Trophoblast cell (in vitro differentiated cells and primary cell): ENCODE results near the gene COX7A2L.

Experiments used
- DNase-seq, 2 donors: peaks; one replicate each; pipeline ENCODE4 v3.0.0-alpha.2; 2016
- H2AFZ ChIP-seq: 2 replicates; pipeline ENCODE4 v1.6.1; 2013; ENCODE audit warnings: low read length, moderate library complexity, mild to moderate bottlenecking; ENCODE audit not compliant: insufficient read depth, poor library complexity
- H2AK5ac ChIP-seq: 2 replicates; pipeline ENCODE4 v1.6.1; 2013; ENCODE audit warnings: mild to moderate bottlenecking, low read length
- H2BK120ac ChIP-seq: 2 replicates; pipeline ENCODE4 v1.6.1; 2013; ENCODE audit warnings: low read length, mild to moderate bottlenecking, moderate library complexity; ENCODE audit not compliant: insufficient read depth, poor library complexity
- H2BK12ac ChIP-seq: 2 replicates; pipeline ENCODE4 v1.6.1; 2013; ENCODE audit warnings: mild to moderate bottlenecking, low read length, moderate library complexity
- H2BK5ac ChIP-seq: 2 replicates; pipeline ENCODE4 v1.6.1; 2013; ENCODE audit warnings: low read length, low read depth, moderate library complexity, mild to moderate bottlenecking; ENCODE audit not compliant: poor library complexity
- H3K14ac ChIP-seq: 2 replicates; pipeline ENCODE4 v1.6.1; 2013; ENCODE audit warnings: mild to moderate bottlenecking, low read length
- H3K18ac ChIP-seq: 2 replicates; pipeline ENCODE4 v1.6.1; 2013; ENCODE audit warnings: mild to moderate bottlenecking, low read length
- H3K23ac ChIP-seq: 2 replicates; pipeline ENCODE4 v1.6.1; 2013; ENCODE audit warnings: low read length
- H3K27ac ChIP-seq: 2 replicates; pipeline ENCODE4 v1.5.1; 2013; ENCODE audit warnings: low read depth, mild to moderate bottlenecking, inconsistent platforms, low read length, moderate library complexity
- H3K27me3 ChIP-seq: 2 replicates; pipeline ENCODE4 v1.6.1; 2013; ENCODE audit warnings: inconsistent platforms, mild to moderate bottlenecking, low read length, moderate library complexity; ENCODE audit not compliant: insufficient read depth
- H3K36me3 ChIP-seq, 2 experiments: 1 replicate in 1 of 2; 2 replicates in 1 of 2; pipeline ENCODE4 v1.6.1; 2013; ENCODE audit warnings: low read length in 2 of 2, mild to moderate bottlenecking in 2 of 2, moderate library complexity in 1 of 2; ENCODE audit not compliant: insufficient read depth in 2 of 2, control insufficient read depth in 1 of 2
- H3K4ac ChIP-seq: 2 replicates; pipeline ENCODE4 v1.6.1; 2013; ENCODE audit warnings: low read depth, mild to moderate bottlenecking, low read length, moderate library complexity
- H3K4me1 ChIP-seq, 2 experiments: 1 replicate in 1 of 2; 2 replicates in 1 of 2; pipeline ENCODE4 v1.6.1; 2013; ENCODE audit warnings: low read length in 2 of 2, mild to moderate bottlenecking in 2 of 2, moderate library complexity in 1 of 2; ENCODE audit not compliant: insufficient read depth in 2 of 2, control insufficient read depth in 1 of 2
- H3K4me2 ChIP-seq: 2 replicates; pipeline ENCODE4 v1.6.1; 2013; ENCODE audit warnings: inconsistent platforms, mild to moderate bottlenecking, low read length, moderate library complexity
- H3K4me3 ChIP-seq: 2 replicates; pipeline ENCODE4 v1.5.1; 2013; ENCODE audit warnings: mild to moderate bottlenecking, low read depth, low read length, inconsistent platforms
- H3K79me1 ChIP-seq: one replicate; pipeline ENCODE4 v1.6.1; 2013; ENCODE audit warnings: low read length
- H3K79me2 ChIP-seq: 2 replicates; pipeline ENCODE4 v1.6.1; 2013; ENCODE audit warnings: low read length, mild to moderate bottlenecking; ENCODE audit not compliant: control insufficient read depth, insufficient read depth, poor library complexity
- H3K9ac ChIP-seq: 2 replicates; pipeline ENCODE4 v1.6.1; 2013; ENCODE audit warnings: mild to moderate bottlenecking, low read length
- H3K9me3 ChIP-seq: 2 replicates; pipeline ENCODE4 v1.6.1; 2013; ENCODE audit warnings: low read depth, mild to moderate bottlenecking, control low read depth, inconsistent platforms, low read length; ENCODE audit not compliant: insufficient read depth
- H4K12ac ChIP-seq: 2 replicates; pipeline ENCODE4 v1.6.1; 2013; ENCODE audit warnings: low read depth, mild to moderate bottlenecking, low read length, moderate library complexity
- H4K8ac ChIP-seq: 2 replicates; pipeline ENCODE4 v1.6.1; 2013; ENCODE audit warnings: low read depth, mild to moderate bottlenecking, low read length, moderate library complexity
- H4K91ac ChIP-seq: one replicate; pipeline ENCODE4 v1.6.1; 2013; ENCODE audit warnings: low read depth, mild to moderate bottlenecking, low read length, moderate library complexity
- WGBS: extraction: QIAGEN DNeasy Blood & Tissue Kit; methylation state at CpG from one replicate; pipeline ENCODE4 v1.1.7; 2013; ENCODE audit warnings: missing lambda C conversion rate; ENCODE audit not compliant: insufficient read length, insufficient coverage; ENCODE audit errors: extremely low coverage; 5-methylcytosine and 5-hydroxymethylcytosine counted together

Gene COX7A2L

GRCh38 chr2:42324949-42325348 lies 36.1 kb downstream of the COX7A2L start:
- H3K23ac ChIP-seq, result no peak overlapping the region
- H3K36me3 ChIP-seq, result peaks cover 6 to 9% of the 10 kb centered on the region in 2 experiments
- no peaks in the 10 kb centered on the region for H3K27me3 ChIP-seq
- H4K12ac ChIP-seq, result no peak overlapping the region
- H2BK5ac ChIP-seq, result no peak overlapping the region
- H3K4me3 ChIP-seq, result no peak overlapping the region
- no peak overlapping the region for H2AFZ ChIP-seq
- H3K9ac ChIP-seq, result no peak overlapping the region
- DNase-seq, result no peak
- H3K14ac ChIP-seq, result no peak overlapping the region
- peaks cover under 1% of the 10 kb centered on the region for H3K9me3 ChIP-seq
- no peak overlapping the region for H3K4me2 ChIP-seq
- no peaks in the 10 kb centered on the region for H3K79me1 ChIP-seq
- no peak overlapping the region for H2BK120ac ChIP-seq
- H3K79me2 ChIP-seq, result no peaks in the 10 kb centered on the region
- H4K91ac ChIP-seq, result no peak overlapping the region
- no peak overlapping the region for H2AK5ac ChIP-seq
- H3K27ac ChIP-seq, result no peak overlapping the region
- H4K8ac ChIP-seq, result no peak overlapping the region
- H3K4ac ChIP-seq, result no peak overlapping the region
- WGBS, result no CpG with 5 or more reads among the region's 2 CpGs
- H3K4me1 ChIP-seq, result no peaks in the 10 kb centered on the region
- no peak overlapping the region for H3K18ac ChIP-seq
- H2BK12ac ChIP-seq, result no peak overlapping the region

- Histone ChIP-seq H3K23ac (no peak overlapping the region), H3K9ac (no peak overlapping the region), H3K79me2 (no peaks in the 10 kb centered on the region), H4K8ac (no peak overlapping the region), H4K12ac (no peak overlapping the region), H3K27ac (no peak overlapping the region), H3K14ac (no peak overlapping the region), H3K18ac (no peak overlapping the region), H2BK120ac (no peak overlapping the region), H3K4ac (no peak overlapping the region), H2BK5ac (no peak overlapping the region), H4K91ac (no peak overlapping the region), H3K79me1 (no peaks in the 10 kb centered on the region), H2AK5ac (no peak overlapping the region), H3K4me1 (no peaks in the 10 kb centered on the region), H2AFZ (no peak overlapping the region), H3K4me3 (no peak overlapping the region), H2BK12ac (no peak overlapping the region), H3K27me3 (no peaks in the 10 kb centered on the region), H3K9me3 (no peaks in the 10 kb centered on the region), H3K4me2 (no peak overlapping the region), H3K36me3 (peaks cover 4 to 5% of the 10 kb centered on the region in 2 experiments)
- no peak for DNase-seq
- WGBS, result no CpG with 5 or more reads among the region's 4 CpGs
Measured at GRCh38 chr2:42324244-42324643, 36.8 kb downstream of the COX7A2L start.

- no peak overlapping the region for H4K8ac ChIP-seq
- no peak overlapping the region for H2AFZ ChIP-seq
- no peak overlapping the region for H3K9ac ChIP-seq
- WGBS, result no CpG with 5 or more reads among the region's 2 CpGs
- H2BK5ac ChIP-seq, result no peak overlapping the region
- no peak overlapping the region for H3K18ac ChIP-seq
- H3K4ac ChIP-seq, result no peak overlapping the region
- H3K79me1 ChIP-seq, result no peaks in the 10 kb centered on the region
- H3K4me1 ChIP-seq, result no peaks in the 10 kb centered on the region
- H2BK120ac ChIP-seq, result no peak overlapping the region
- H4K91ac ChIP-seq, result no peak overlapping the region
- no peak overlapping the region for H2AK5ac ChIP-seq
- no peak overlapping the region for H3K14ac ChIP-seq
- H4K12ac ChIP-seq, result no peak overlapping the region
- H3K27me3 ChIP-seq, result no peaks in the 10 kb centered on the region
- no peak overlapping the region for H3K4me2 ChIP-seq
- no peak overlapping the region for H3K4me3 ChIP-seq
- H3K27ac ChIP-seq, result no peak overlapping the region
- H3K36me3 ChIP-seq, result peaks cover 4 to 5% of the 10 kb centered on the region in 2 experiments
- H3K79me2 ChIP-seq, result no peaks in the 10 kb centered on the region
- H3K9me3 ChIP-seq, result no peaks in the 10 kb centered on the region
- no peak overlapping the region for H3K23ac ChIP-seq
- no peak overlapping the region for H2BK12ac ChIP-seq
- peak in 1 of 2 donors; percentile 50 for DNase-seq
Measured at GRCh38 chr2:42321452-42322064, 39.5 kb downstream of the COX7A2L start.

- Histone ChIP-seq H3K9me3 (no peaks in the 10 kb centered on the region), H3K27ac (no peak overlapping the region), H3K4me1 (no peaks in the 10 kb centered on the region), H3K14ac (no peak overlapping the region), H3K9ac (no peak overlapping the region), H4K12ac (no peak overlapping the region), H2BK5ac (no peak overlapping the region), H3K4ac (no peak overlapping the region), H3K27me3 (no peaks in the 10 kb centered on the region), H4K8ac (no peak overlapping the region), H2BK120ac (no peak overlapping the region), H3K4me3 (no peak overlapping the region), H3K79me2 (no peaks in the 10 kb centered on the region), H3K79me1 (no peaks in the 10 kb centered on the region), H3K4me2 (no peak overlapping the region), H3K18ac (no peak overlapping the region), H4K91ac (no peak overlapping the region), H3K36me3 (peaks cover 4 to 5% of the 10 kb centered on the region in 2 experiments), H2AK5ac (no peak overlapping the region), H2BK12ac (no peak overlapping the region), H2AFZ (no peak overlapping the region), H3K23ac (no peak overlapping the region)
- no peak for DNase-seq
- no CpG with 5 or more reads among the region's 5 CpGs for WGBS
Measured at GRCh38 chr2:42319265-42319664, 41.8 kb downstream of the COX7A2L start.
